ENCODE measurements around the gene PDCL2.
A peak's percentile ranks its signal among the peaks of the same experiment; 100 is the strongest.
"Not testable (repeated sequence)": the region's sequence is repeated elsewhere in the genome, so short reads cannot be mapped to it uniquely, and the experiment has no call there.

PDCL2 gene

GRCh38 chr4:55582773-55583172, 9.3 kb downstream of the PDCL2 start:
- DNase-seq, result not testable (repeated sequence)

GRCh38 chr4:55578341-55579010, 13.6 kb downstream of the PDCL2 start:
- no peak for DNase-seq

DNA sequence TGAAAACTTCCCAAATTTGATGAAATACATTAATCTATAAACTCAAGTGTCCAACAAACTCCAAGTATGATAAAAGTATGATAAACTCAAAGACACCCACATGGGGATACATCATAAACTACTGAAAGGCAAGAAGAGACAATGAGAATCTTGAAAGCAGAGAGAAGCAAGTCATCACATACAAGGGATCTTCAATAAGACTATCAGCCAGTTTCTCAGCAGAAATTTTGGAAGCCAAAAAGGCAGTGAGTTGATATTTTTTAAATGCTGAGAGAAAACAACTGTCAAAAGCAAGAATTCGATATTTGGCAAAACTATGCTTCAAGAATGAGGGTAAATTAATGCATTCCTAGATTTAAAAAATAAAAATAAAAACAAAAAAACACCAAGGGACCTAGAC, 16.5 kb downstream of the PDCL2 start:
- DNase-seq, result no peak

- DNase-seq, result no peak
Observed at GRCh38 chr4:55574252-55574651, 17.8 kb downstream of the PDCL2 start.

GRCh38 chr4:55571806-55572205, 20.2 kb downstream of the PDCL2 start:
- DNase-seq, result no peak

DNA sequence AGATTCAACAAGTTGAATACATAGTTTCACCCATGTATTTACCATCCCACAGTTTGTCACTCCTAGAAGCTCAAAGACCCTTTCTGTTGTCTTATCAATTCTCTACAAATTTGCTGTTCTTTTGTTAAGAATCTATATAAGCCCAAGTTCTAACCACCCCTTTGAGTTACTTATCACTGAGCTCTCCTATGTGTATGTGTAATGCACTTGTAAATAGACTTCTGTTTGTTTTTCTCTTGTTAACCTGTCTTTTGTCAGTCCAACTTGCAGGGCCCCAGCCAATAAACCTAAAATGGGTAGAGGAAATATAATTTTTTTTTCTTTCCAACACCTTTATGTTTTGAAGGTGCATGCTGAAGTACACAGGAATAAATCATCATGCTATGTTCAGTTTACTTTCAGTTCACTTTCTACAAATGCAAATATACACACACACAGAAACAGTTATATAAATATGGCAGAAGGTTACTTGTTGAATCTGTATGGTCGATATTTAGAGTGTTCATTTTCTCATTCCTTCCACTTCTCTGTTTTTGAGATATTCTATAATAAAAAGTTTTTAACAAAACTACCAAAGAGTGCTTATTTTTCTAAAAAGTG, 23.0 kb downstream of the PDCL2 start:
- no peak for DNase-seq

- no peak for DNase-seq
Observed at GRCh38 chr4:55561889-55562288, 30.2 kb downstream of the PDCL2 start.

DNA sequence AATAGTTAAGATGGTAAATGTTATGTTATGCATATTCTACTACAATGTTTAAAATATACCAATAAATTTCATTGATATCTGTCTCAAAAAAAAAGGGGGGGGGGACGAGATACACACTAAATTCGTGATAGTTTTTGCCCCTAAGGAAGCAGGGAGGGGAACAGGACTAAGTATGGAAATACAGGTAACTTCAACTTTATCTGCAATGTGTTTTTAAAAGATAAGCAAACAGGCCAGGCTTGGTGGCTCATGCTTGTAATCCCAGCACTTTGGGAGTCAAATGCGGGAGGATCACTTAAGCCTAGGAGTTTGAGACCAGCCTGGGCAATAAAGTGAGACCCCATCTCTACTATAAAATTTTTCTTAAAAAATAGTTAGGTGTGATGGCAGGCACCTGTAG, 31.9 kb downstream of the PDCL2 start:
- no peak for DNase-seq

DNA sequence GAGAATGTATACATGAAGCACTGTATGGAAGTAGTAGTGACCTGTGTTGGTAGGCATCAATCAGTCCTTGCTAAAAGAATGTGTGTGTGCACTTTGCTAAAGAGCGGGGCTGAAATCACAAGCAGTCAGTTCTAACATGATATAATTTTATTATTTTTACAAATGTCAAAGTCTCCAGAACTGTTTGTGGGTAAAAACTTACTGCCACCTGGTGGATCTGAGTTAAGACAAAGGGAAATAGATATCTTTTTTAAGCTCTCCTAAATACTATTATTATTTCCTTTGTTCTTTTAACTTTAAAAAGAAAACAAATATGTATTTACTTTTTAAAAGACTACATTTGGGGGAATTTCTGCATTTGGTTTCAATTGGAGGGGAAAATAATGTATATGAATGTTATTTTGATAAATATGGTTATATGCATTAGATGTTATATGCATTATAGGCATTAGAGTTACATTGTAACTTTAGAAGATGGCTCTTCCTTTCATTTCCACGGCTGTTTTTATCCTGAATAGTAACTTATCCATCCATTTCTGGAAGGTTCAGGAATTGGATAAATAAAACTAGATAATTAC, 37.5 kb downstream of the PDCL2 start:
- peak; percentile 69 for DNase-seq

DNA sequence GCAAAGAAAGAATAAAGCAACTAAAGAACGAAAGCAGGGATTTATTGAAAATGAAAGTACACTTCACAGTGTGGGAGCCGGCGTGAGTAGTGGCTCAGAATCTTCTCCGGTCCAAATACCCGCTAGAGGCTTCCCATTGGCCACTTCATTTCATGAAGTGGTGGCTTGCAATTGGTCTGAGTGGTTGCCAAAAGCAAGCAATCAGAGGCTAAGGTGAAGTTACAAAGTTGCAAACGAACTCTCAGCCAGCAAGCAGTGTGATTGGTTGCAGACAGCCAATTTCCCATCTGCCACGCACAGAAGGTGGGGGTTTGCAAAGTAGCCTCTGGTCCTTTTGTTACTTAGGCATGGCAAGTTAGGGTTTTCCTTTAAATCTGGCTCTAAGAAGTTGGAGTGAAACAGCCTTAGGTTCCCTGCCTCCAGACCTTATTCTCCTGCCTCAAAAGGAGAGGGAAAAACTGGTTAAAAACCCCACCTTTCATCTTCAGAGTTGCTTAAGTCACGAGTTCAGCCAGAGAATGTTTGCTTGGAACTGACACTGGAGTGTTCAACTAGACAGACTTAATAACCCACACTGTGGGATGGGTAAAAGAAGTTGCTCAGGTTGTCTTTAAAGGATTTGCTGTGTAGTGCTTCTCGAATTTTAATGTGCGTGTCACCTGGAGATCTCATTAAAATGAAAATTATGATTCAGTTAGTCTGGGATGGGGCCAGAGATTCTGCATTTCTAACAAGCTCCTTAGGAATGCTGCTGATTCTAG, 38.4 kb downstream of the PDCL2 start:
- DNase-seq, result no peak

DNA sequence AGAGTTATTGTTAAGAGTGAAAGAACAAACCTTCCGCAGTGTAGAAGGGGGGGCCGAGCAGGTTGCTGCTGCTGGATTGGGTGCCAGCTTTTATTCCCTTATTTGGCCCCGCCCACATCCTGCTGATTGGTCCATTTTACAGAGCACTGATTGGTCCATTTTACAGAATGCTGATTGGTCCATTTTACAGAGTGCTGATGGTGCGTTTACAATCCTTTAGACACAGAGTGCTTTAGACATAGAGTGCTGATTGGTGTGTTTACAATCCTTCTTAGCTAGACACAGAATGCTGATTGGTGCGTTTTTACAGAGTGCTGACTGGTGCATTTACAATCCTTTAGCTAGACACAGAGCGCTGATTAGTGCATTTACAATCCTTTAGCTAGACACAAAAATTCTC, 40.1 kb downstream of the PDCL2 start:
- not testable (repeated sequence) for DNase-seq

- DNase-seq, result peak; percentile 11
Observed at GRCh38 chr4:55549888-55550287, 42.2 kb downstream of the PDCL2 start.

DNA sequence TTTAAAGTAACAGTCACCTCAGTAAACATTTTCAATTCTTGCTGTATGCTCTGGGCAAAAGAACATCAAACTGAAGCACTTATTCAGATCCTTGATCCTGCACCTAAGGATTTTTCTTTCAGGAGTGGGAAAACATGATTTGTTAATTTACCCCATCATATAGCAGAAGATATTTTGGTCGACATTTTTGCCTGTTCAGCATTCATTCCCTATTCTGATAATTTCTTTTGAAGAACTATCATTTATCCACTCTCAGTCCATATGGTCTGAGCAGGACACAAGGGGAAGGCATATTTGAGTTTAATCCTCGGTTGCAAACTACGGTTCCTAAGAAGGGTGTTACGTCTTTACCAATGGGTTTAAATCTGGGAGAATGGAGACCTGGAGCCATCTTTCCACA, 44.1 kb downstream of the PDCL2 start:
- DNase-seq, result no peak

GRCh38 chr4:55547466-55547770, 44.6 kb downstream of the PDCL2 start:
- DNase-seq, result no peak

- peak; percentile 89 for DNase-seq
Observed at GRCh38 chr4:55546756-55547465, 45.1 kb downstream of the PDCL2 start, which contains the start of gene CLOCK. Gene CLOCK (minus strand): TSS chr4:55546909. CDS start chr4:55482785, 64,124 bp downstream.

- no peak for DNase-seq
Observed at GRCh38 chr4:55546506-55546755, 45.6 kb downstream of the PDCL2 start.

DNA sequence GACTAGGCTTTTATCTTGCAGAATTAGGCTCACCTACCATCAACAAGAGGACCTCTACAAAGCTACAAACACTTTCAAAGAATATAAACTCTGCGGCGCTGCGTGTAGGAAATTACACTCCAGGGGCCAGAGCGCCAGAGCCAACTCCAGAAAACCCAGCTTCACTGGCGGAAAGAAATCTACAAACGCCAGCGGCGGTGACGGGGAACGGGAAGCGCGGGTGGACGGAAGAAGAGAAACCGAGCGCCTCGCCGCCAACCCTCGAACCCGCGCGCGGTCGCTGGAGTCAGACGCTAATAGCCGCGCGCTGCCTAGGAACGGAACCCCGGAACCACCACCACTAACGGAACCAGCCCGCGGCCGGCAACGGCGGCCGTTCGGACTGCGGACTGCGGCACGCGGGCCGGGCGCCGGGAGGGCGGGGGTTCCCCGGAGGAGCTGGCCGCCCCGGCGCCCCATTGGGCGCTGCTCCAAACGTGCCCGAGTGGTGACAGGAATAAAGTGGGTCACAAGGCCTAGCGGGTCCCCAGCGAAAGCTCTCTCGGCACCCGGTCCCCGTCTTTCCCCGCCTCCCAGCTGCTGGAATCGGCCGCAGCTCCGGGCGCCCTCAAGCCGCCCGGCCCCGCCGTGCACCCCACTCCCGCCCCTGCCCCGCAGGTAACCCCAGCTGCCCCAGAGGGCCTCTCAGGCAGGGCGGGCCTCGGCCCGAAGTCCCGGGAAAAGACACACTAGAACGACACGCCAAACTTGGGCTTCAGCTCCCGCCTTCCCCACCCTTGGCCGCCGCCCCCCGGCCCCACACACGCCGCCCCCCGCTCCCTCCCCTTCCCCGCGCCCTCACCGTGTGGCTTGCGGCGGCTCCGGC, 46.2 kb downstream of the PDCL2 start:
- DNase-seq, result peak; percentile 86

GRCh38 chr4:55545151-55545550, 46.9 kb downstream of the PDCL2 start:
- peak; percentile 39 for DNase-seq

DNA sequence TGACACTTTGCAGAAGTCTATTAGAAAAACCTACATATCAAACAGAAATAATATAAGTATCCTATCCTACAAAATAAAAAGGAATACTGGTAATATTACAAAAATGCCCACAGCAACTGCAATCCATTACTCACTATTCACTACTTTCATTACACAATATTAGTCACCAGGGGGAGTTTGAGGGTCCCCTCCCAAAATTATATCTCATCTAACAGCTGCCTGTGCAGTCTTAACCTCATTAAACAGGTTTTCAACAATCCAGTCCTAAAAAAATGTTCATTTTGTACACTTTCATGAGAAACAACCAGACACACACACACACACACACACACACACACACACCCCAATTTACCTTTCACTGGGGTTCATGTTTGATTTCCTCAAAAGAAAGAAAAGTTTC, 48.2 kb downstream of the PDCL2 start:
- peak; percentile 67 for DNase-seq

DNA sequence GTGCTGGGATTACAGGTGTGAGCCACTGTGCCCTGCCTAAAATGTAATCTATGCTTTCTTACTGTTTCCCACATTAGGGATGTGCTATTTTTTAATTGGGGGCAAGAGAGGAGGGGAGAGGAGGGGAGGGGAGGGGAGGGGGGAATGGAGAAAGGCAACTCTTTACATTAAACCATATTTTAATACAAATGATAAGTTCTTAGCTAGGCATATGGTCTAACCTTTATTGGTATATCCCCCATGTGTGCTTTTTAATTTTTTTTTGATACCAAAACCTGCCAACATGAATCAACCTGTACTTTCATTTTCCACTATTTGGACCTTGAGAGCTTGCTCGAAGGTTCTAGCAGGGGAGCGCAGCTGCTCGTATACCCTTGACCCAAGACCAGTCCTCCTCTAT, 51.8 kb downstream of the PDCL2 start:
- no peak for DNase-seq

GRCh38 chr4:55539658-55540057, 52.4 kb downstream of the PDCL2 start:
- DNase-seq, result no peak

DNA sequence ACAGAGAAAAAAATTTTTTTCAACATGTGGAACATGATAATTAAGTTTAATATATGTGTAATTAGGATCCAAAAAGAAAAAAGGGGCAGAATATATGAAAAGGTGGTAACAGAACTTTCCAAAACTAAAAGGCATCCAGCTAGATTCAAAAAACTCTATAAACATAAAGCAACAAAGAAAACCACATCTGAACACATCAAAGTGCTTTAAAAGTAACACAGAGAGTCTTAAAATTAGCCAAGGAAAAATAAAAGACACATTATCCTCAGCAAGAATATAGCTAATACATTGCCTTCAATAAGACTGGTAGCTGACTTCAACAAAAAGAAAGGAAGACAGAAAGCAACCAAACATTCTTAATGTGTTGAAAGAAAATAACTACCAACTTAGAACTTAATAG, 53.5 kb downstream of the PDCL2 start:
- DNase-seq, result no peak

- DNase-seq, result no peak
Observed at GRCh38 chr4:55534306-55534705, 57.7 kb downstream of the PDCL2 start.
